Osteocyte (in vitro differentiated cells): ENCODE data around the gene STRN. TPM values are rescaled to one million over a fixed set of nuclear protein-coding genes. Genes with fewer than 3 reads are reported as not detected.

Source experiments
- DNase-seq: peaks from one replicate; pipeline ENCODE4 v3.0.0; 2021; ENCODE audit warnings: mixed read lengths; ENCODE audit not compliant: unreplicated experiment; ENCODE audit errors: extremely low spot score
- H3K27ac Mint-ChIP-seq: one replicate; pipeline ENCODE4 v1.8.0; 2021; ENCODE audit warnings: mild to moderate bottlenecking, mixed read lengths; ENCODE audit not compliant: unreplicated experiment
- H3K27me3 Mint-ChIP-seq: one replicate; pipeline ENCODE4 v1.8.0; 2021; ENCODE audit warnings: mixed read lengths; ENCODE audit not compliant: unreplicated experiment
- H3K36me3 Mint-ChIP-seq: one replicate; pipeline ENCODE4 v1.8.0; 2021; ENCODE audit warnings: mixed read lengths; ENCODE audit not compliant: unreplicated experiment
- H3K4me1 Mint-ChIP-seq: one replicate; pipeline ENCODE4 v1.8.0; 2021; ENCODE audit warnings: mixed read lengths; ENCODE audit not compliant: unreplicated experiment
- H3K4me3 Mint-ChIP-seq: one replicate; pipeline ENCODE4 v1.8.0; 2021; ENCODE audit warnings: mild to moderate bottlenecking, moderate library complexity, mixed read lengths; ENCODE audit not compliant: unreplicated experiment
- H3K9me3 Mint-ChIP-seq: one replicate; pipeline ENCODE4 v1.8.0; 2021; ENCODE audit warnings: mixed read lengths; ENCODE audit not compliant: unreplicated experiment
- total RNA-seq: library from RNA; stranded (reverse); gene quantifications from 2 replicates; pipeline ENCODE4 v1.2.1, GENCODE V29; 2021
- TF ChIP-seq, protein P1 (sequence below): fragments of 200-600 bp; sonication (generic); IDR thresholded peaks from 2 replicates; pipeline ENCODE4 v1.5.0; 2021; ENCODE audit warnings: antibody characterized with exemption, mild to moderate bottlenecking, moderate library complexity

STRN gene
- total RNA-seq, 1 donor from 2014 or later: 27.2 TPM

DNA sequence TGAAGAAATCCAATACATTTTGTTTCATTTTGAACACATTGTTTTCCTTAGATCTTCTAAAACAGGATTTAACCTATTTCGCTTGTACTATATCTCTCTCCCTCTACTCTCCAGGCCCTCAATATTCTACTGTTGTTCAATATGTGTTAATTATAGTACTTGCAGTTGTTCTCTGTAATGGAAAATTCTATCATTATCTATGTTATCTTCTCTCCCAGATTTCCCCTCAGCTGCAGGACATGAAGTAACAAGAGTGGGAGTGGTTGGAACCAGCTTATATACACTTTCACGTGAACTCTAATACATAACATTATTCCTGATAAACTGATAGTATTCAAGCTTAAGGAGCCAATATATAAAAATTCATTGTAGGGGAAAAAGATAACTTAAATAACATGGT, 7.0 kb upstream of the STRN start:
- no peaks in the 10 kb centered on the region for H3K9me3 Mint-ChIP-seq
- no peak for DNase-seq
- no peaks in the 10 kb centered on the region for H3K27me3 Mint-ChIP-seq
- H3K4me1 Mint-ChIP-seq: no peaks in the 10 kb centered on the region
- H3K27ac Mint-ChIP-seq: no peak overlapping the region
- H3K36me3 Mint-ChIP-seq: no peaks in the 10 kb centered on the region
- H3K4me3 Mint-ChIP-seq: no peak overlapping the region
- TF ChIP-seq, protein P1, sequence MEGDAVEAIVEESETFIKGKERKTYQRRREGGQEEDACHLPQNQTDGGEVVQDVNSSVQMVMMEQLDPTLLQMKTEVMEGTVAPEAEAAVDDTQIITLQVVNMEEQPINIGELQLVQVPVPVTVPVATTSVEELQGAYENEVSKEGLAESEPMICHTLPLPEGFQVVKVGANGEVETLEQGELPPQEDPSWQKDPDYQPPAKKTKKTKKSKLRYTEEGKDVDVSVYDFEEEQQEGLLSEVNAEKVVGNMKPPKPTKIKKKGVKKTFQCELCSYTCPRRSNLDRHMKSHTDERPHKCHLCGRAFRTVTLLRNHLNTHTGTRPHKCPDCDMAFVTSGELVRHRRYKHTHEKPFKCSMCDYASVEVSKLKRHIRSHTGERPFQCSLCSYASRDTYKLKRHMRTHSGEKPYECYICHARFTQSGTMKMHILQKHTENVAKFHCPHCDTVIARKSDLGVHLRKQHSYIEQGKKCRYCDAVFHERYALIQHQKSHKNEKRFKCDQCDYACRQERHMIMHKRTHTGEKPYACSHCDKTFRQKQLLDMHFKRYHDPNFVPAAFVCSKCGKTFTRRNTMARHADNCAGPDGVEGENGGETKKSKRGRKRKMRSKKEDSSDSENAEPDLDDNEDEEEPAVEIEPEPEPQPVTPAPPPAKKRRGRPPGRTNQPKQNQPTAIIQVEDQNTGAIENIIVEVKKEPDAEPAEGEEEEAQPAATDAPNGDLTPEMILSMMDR: no peak

DNA sequence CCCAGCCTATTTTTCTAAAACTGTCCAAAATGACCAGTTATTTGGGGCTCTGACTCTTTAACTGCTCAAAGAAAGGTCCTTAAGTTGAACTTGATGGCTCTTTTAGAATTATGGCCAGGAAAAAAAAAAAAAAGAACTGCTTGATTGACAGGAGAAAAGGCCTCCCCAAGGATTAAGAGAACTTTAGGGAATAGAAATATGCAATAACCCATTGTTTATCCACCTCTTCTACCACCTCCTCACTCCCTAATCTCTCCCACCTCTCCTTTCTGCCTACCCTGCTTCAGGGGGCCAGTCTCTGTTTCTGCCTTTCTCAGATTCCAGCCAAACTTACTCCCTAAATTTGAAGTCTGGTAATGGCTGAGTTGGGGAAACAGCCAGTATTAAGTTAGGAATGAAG, 5.7 kb upstream of the STRN start:
- no peak overlapping the region for H3K4me3 Mint-ChIP-seq
- H3K4me1 Mint-ChIP-seq: peaks cover 10% of the 10 kb centered on the region
- no peaks in the 10 kb centered on the region for H3K36me3 Mint-ChIP-seq
- no peak overlapping the region for H3K27ac Mint-ChIP-seq
- DNase-seq: no peak
- H3K27me3 Mint-ChIP-seq: no peaks in the 10 kb centered on the region
- no peaks in the 10 kb centered on the region for H3K9me3 Mint-ChIP-seq
- TF ChIP-seq, protein P1: no peak

DNA sequence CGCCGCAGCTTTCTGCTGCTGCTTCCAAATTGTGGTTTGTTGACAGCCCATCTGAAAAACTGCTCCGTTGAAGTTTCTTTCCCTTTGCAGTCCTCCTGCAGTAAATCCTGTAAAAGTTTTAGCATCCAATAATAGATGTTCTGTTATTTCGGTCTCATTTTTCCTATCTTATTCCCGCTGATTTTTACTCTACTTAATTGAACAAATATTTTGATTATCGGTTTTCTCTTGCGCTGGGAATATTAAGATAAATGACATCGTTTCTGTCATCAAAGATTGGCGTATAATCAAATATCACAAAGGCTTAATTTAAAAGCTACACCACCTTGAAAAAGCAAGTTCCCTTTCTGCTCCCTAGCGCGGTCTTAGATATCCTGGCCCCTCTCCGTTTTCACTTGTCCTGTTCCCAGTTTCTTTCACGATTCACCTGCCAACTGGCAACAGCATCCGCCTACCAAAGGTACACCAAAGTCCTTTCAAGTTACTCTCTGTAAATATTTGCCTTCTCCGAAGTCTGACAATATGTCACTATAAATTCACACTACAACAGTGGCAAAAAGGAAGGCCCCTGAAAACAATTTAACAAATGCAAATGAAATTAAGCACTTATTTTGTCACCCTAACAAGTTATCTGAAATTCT, 1.0 kb upstream of the STRN start:
- Mint-ChIP-seq H3K4me3 (peak overlapping the region; percentile 87), H3K4me1 (peaks cover 34% of the 10 kb centered on the region), H3K36me3 (no peaks in the 10 kb centered on the region), H3K9me3 (no peaks in the 10 kb centered on the region), H3K27ac (peak overlapping the region; percentile 92), H3K27me3 (no peaks in the 10 kb centered on the region)
- DNase-seq: no peak
- TF ChIP-seq, protein P1: no peak

DNA sequence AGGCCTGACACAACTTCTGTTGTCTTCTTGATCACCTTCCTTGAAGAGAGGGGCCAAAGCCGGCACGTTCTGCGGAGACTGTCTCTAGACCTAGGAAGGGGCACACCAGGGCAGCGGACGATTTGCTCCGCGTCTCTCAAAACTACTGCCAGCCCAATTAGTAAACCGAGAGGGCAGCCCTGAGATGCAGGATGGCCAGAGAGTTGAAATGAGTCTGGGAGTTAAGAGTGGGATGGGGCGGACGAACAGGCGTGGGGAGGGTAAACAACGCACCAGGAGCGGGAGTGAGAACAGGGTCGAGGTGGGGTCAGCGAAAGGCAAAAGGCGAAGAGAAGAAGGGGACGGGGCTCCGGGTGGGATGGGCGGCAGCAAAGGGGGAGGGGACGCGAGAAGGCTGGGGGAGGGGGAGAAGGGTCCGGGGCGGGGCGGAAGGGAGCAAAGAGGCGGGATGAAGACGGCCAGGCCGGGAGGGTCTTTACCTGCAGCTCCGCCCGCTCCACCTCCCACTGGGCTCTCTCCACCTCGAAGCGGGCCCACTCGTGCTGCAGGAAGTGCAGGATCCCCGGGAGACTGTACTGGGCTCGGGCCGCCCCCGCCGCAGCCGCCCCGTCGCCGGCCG, 476 bp downstream of the STRN start:
- peaks cover 34% of the 10 kb centered on the region for H3K4me1 Mint-ChIP-seq

DNA sequence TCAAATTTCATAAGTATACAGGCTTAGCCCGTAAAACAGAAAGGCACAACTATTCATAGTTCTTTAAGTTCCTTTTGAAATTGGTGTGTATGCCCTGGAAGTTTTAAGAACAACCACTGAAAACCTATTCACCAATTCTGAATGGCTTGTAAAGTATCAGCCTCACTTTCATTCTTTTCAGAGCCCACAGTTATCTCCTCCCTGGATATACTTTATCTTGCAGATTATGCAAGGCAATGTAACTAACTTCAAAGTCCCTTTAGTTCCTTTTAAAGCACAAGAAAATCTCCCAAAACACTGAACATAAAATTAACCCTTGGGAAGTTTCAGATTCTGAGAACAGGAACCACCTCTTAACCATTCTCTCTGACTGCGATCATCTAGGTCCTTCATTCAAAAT, 1.1 kb downstream of the STRN start:
- Mint-ChIP-seq H3K4me1 (peaks cover 34% of the 10 kb centered on the region), H3K27me3 (no peaks in the 10 kb centered on the region), H3K4me3 (peak overlapping the region; percentile 91), H3K36me3 (no peaks in the 10 kb centered on the region), H3K27ac (peak overlapping the region; percentile 77), H3K9me3 (no peaks in the 10 kb centered on the region)
- TF ChIP-seq, protein P1: no peak
- DNase-seq: no peak

More for the DNA sequence above, 476 bp downstream of the STRN start:
- Mint-ChIP-seq H3K27me3 (no peaks in the 10 kb centered on the region), H3K36me3 (no peaks in the 10 kb centered on the region), H3K27ac (peak overlapping the region; percentile 77), H3K9me3 (no peaks in the 10 kb centered on the region), H3K4me3 (peak overlapping the region; percentile 91)
- TF ChIP-seq, protein P1: no peak
- no peak for DNase-seq
